ENCODE measurements around the gene SUPT20HL2. TPM values are rescaled to one million over a fixed set of nuclear protein-coding genes. Genes with fewer than 3 reads are reported as not detected.

Gene SUPT20HL2
- total RNA-seq, 1 experiment from 2014 or later: not detected

DNA sequence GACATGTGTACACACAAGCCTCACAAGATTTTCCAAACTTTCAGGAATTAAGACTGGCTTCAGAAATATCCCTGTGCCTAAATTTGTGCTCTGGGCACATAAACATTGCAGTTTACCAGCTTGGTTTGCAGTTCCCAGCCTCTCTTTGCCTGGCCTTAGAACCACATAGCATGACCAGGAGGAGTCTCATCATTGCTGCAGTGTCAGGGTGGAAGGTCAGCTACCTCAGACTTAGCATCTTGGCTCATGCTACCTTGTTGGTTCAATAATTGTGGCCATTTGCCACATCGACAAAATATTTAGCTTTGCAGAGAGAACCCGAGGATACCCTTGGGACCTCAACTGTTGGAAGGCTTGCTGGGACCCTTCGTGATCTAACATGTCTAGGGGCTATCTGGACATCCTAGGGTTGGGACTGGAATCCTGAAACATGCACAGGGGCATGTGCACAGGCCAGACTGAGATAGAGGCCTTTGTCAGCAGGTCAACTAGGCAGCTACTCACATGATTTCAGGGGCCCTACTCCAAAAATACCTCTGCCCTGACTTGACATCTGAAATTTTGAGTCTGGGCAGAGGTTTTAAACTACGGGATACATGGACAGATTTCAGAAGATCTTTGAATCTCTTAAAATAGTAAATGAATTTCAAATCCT, 8.0 kb upstream of the SUPT20HL2 start:
- H3K27me3 ChIP-seq (ENCODE audit: insufficient read depth, low read length): no peaks in the 10 kb centered on the region
- WGBS (ENCODE audit: extremely low coverage, insufficient read length, low lambda C conversion rate): no CpG with 5 or more reads among the region's 4 CpGs
- H4K8ac ChIP-seq (replicated peaks; ENCODE audit: insufficient read length, low read depth, low read length): no peak overlapping the region
- no peaks in the 10 kb centered on the region for H3K4me1 Mint-ChIP-seq
- no peak overlapping the region for H3K4me2 ChIP-seq (ENCODE audit: insufficient read depth, insufficient read length, low read length)
- H3K56ac ChIP-seq (ENCODE audit: insufficient read length, low read depth, low read length): no peak overlapping the region
- H2BK5ac ChIP-seq (ENCODE audit: insufficient read length, low read length): no peak overlapping the region
- H3K79me1 ChIP-seq (ENCODE audit: insufficient read depth, low read depth, low read length, poor library complexity, severe bottlenecking): no peaks in the 10 kb centered on the region
- H4K20me1 ChIP-seq (ENCODE audit: control insufficient read depth, insufficient read depth, insufficient read length): no peaks in the 10 kb centered on the region
- H2BK120ac ChIP-seq (ENCODE audit: low read depth, low read length, poor library complexity, severe bottlenecking): no peak overlapping the region
- H3K27ac Mint-ChIP-seq: no peak overlapping the region
- no peak overlapping the region for H4K5ac ChIP-seq (ENCODE audit: insufficient read length, low read depth, low read length)
- no peak overlapping the region for H3K4me3 Mint-ChIP-seq
- TF ChIP-seq CTCF (conservative IDR thresholded peaks at IDR 0.05): no peak
- no peak for DNase-seq
- H3K9me3 Mint-ChIP-seq: no peaks in the 10 kb centered on the region
- H2BK15ac ChIP-seq (ENCODE audit: low read depth, low read length): no peak overlapping the region
- no peak overlapping the region for H3K23ac ChIP-seq (ENCODE audit: insufficient read length, low read depth, low read length)
- no peaks in the 10 kb centered on the region for H3K79me2 ChIP-seq (ENCODE audit: insufficient read depth, low read length)
- H3T11ph ChIP-seq (ENCODE audit: low read length): no peak overlapping the region
- H3K27ac ChIP-seq (ENCODE audit: insufficient read length, low read depth, low read length): no peak overlapping the region
- no peaks in the 10 kb centered on the region for H3K36me3 Mint-ChIP-seq (ENCODE audit: insufficient read depth in 1 of 3, low read depth in 3 of 3)
- no peak overlapping the region for H3K18ac ChIP-seq (ENCODE audit: insufficient read length, low read depth, low read length)
- no peak overlapping the region for H3K14ac ChIP-seq (ENCODE audit: insufficient read depth, low read length)
- no peak overlapping the region for H2BK20ac ChIP-seq (ENCODE audit: low read depth, low read length, poor library complexity, severe bottlenecking)
- no peaks in the 10 kb centered on the region for H3K4me1 ChIP-seq (ENCODE audit: insufficient read depth, low read length)
- H3K27me3 Mint-ChIP-seq (ENCODE audit: low read depth): no peaks in the 10 kb centered on the region; the same call in 1 of the 2 replicates
- H2AK5ac ChIP-seq (ENCODE audit: insufficient read length, low read length): no peak overlapping the region
- no peaks in the 10 kb centered on the region for H3K23me2 ChIP-seq (ENCODE audit: insufficient read length, low read depth, low read length, poor library complexity, severe bottlenecking)
- H2BK12ac ChIP-seq (ENCODE audit: insufficient read length, low read depth, low read length): no peak overlapping the region
- no peak overlapping the region for H4K91ac ChIP-seq (ENCODE audit: insufficient read length, low read depth, low read length)
- no peak overlapping the region for H3K4ac ChIP-seq (ENCODE audit: low read depth, low read length)
- H3K9ac ChIP-seq (ENCODE audit: extremely low read depth, insufficient read length, low read length): no peak overlapping the region
- no peaks in the 10 kb centered on the region for H3K9me3 ChIP-seq (ENCODE audit: control insufficient read depth, low read depth, low read length)
- no peak overlapping the region for H2AFZ ChIP-seq (ENCODE audit: low read length)
